Osteocyte (in vitro differentiated cells): Measurements from ENCODE around the gene BLTP3B. TPM values are rescaled to one million over a fixed set of nuclear protein-coding genes. Genes with fewer than 3 reads are reported as not detected.

ENCODE experiments used
- DNase-seq: peaks from one replicate; pipeline ENCODE4 v3.0.0; 2021; ENCODE audit warnings: mixed read lengths; ENCODE audit not compliant: unreplicated experiment; ENCODE audit errors: extremely low spot score
- H3K27ac Mint-ChIP-seq: one replicate; pipeline ENCODE4 v1.8.0; 2021; ENCODE audit warnings: mild to moderate bottlenecking, mixed read lengths; ENCODE audit not compliant: unreplicated experiment
- H3K27me3 Mint-ChIP-seq: one replicate; pipeline ENCODE4 v1.8.0; 2021; ENCODE audit warnings: mixed read lengths; ENCODE audit not compliant: unreplicated experiment
- H3K36me3 Mint-ChIP-seq: one replicate; pipeline ENCODE4 v1.8.0; 2021; ENCODE audit warnings: mixed read lengths; ENCODE audit not compliant: unreplicated experiment
- H3K4me1 Mint-ChIP-seq: one replicate; pipeline ENCODE4 v1.8.0; 2021; ENCODE audit warnings: mixed read lengths; ENCODE audit not compliant: unreplicated experiment
- H3K4me3 Mint-ChIP-seq: one replicate; pipeline ENCODE4 v1.8.0; 2021; ENCODE audit warnings: mild to moderate bottlenecking, moderate library complexity, mixed read lengths; ENCODE audit not compliant: unreplicated experiment
- H3K9me3 Mint-ChIP-seq: one replicate; pipeline ENCODE4 v1.8.0; 2021; ENCODE audit warnings: mixed read lengths; ENCODE audit not compliant: unreplicated experiment
- total RNA-seq: library from RNA; stranded (reverse); gene quantifications from 2 replicates; pipeline ENCODE4 v1.2.1, GENCODE V29; 2021
- TF ChIP-seq, protein P1 (sequence below): fragments of 200-600 bp; sonication (generic); IDR thresholded peaks from 2 replicates; pipeline ENCODE4 v1.5.0; 2021; ENCODE audit warnings: antibody characterized with exemption, mild to moderate bottlenecking, moderate library complexity

BLTP3B gene
- total RNA-seq, 1 donor from 2014 or later: 16.2 TPM

DNA sequence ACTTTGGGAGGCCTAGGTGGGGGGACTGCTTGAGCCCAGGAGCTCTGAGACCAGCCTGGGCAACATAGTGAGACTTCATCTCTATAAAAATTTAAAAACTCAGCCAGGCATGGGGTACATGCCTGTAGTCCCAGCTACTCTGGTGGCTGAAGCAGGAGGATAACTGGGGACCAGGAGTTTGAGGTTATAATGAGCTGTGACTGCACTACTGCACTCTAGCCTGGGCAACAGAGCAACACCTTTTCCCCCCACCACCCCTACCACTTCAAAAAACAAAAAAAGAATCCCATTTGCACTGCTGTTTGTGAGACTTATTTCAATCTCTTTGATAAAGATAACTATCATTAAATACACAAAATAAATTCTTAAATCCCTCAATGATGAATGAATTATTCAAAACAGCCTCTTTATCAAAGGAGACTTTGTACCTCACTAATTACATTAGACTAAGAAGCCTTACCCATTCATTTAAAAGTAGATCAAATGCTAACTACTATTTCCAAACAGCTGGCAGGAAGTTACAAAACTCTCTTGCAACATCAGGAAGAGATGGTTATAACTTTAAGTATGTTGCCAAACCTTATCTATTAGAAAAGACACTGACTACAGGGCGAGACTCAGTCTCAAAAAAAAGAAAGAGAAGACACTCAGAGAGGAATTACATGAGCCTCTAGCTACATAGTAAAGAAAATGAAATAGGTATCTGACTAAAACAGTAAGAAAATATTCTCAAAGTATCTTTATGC is 14.7 kb downstream of the BLTP3B start:
- Mint-ChIP-seq H3K27ac (no peak overlapping the region), H3K4me3 (no peak overlapping the region), H3K27me3 (no peaks in the 10 kb centered on the region), H3K36me3 (peaks cover 3% of the 10 kb centered on the region), H3K4me1 (peaks cover 7% of the 10 kb centered on the region), H3K9me3 (peaks cover 4% of the 10 kb centered on the region)
- TF ChIP-seq, protein P1, sequence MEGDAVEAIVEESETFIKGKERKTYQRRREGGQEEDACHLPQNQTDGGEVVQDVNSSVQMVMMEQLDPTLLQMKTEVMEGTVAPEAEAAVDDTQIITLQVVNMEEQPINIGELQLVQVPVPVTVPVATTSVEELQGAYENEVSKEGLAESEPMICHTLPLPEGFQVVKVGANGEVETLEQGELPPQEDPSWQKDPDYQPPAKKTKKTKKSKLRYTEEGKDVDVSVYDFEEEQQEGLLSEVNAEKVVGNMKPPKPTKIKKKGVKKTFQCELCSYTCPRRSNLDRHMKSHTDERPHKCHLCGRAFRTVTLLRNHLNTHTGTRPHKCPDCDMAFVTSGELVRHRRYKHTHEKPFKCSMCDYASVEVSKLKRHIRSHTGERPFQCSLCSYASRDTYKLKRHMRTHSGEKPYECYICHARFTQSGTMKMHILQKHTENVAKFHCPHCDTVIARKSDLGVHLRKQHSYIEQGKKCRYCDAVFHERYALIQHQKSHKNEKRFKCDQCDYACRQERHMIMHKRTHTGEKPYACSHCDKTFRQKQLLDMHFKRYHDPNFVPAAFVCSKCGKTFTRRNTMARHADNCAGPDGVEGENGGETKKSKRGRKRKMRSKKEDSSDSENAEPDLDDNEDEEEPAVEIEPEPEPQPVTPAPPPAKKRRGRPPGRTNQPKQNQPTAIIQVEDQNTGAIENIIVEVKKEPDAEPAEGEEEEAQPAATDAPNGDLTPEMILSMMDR: no peak
- no peak for DNase-seq

DNA sequence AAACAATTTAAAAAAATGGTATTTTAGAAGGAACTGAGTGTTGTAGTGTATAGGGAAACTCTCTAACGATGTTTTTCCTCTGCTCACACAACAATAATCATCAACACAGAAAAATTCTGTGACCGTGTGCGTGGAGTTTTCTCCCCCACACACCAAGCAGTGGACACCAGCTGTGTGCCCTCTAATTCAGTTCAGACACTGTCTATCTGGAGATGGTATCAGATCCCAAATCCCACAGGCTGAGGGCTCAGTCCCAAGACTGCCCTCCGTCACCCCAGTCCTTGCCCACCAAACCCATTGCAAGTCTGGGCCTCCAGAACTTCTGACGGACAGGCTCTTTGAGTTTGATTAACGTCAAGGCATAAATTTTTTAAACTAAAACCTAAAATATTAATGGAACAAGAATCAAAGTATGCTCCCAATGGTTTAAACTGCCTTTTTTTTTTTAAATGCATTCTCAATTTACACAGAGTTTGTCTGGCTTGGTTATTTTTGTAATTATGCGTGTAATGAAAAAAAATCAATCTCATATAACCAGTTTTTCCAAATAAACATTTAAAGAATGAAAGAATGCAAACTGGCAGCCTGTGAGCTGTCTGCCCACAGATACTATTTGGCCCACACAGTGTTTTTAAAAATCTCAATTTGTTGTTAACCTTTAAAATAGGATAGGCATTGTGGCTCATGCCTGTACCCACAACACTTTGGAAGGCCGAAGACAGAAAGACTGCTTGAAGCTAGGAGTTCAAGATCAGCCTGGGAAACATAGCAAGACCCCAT is 19.2 kb downstream of the BLTP3B start:
- Mint-ChIP-seq H3K4me3 (no peak overlapping the region), H3K27ac (no peak overlapping the region), H3K27me3 (no peaks in the 10 kb centered on the region), H3K4me1 (peaks cover 6% of the 10 kb centered on the region), H3K36me3 (peaks cover 2% of the 10 kb centered on the region), H3K9me3 (peaks cover 4% of the 10 kb centered on the region)
- TF ChIP-seq, protein P1: no peak
- DNase-seq: no peak

GRCh38 chr12:100120355-100120754 is 22.3 kb downstream of the BLTP3B start:
- TF ChIP-seq, protein P1: no peak
- H3K4me3 Mint-ChIP-seq: no peak overlapping the region
- H3K36me3 Mint-ChIP-seq: peaks cover 2% of the 10 kb centered on the region
- H3K9me3 Mint-ChIP-seq: peaks cover 7% of the 10 kb centered on the region
- no peak for DNase-seq
- H3K27ac Mint-ChIP-seq: no peak overlapping the region
- H3K4me1 Mint-ChIP-seq: no peaks in the 10 kb centered on the region
- H3K27me3 Mint-ChIP-seq: no peaks in the 10 kb centered on the region

DNA sequence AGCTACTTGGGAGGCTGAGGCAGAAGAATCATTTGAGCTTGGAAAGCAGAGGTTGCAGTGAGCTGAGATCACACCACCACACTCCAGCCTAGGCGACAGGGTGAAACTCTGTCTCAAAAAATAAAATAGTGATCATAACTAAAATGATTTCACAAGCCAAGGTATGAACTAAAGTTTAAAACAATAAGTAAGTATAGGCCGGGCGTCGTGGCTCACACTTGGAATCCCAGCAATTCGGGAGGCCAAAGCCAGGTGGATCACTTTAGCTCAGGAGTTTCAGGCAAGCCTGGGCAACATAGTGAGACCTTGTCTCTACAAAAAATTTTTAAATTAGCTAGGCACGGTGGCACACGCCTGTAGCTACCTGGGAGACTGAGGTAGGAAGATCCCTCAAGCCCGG is 27.4 kb downstream of the BLTP3B start:
- TF ChIP-seq, protein P1: no peak
- Mint-ChIP-seq H3K27ac (no peak overlapping the region), H3K27me3 (no peaks in the 10 kb centered on the region), H3K4me1 (peaks cover 8% of the 10 kb centered on the region), H3K36me3 (peaks cover 2% of the 10 kb centered on the region), H3K4me3 (no peak overlapping the region), H3K9me3 (peaks cover 3% of the 10 kb centered on the region)
- no peak for DNase-seq

DNA sequence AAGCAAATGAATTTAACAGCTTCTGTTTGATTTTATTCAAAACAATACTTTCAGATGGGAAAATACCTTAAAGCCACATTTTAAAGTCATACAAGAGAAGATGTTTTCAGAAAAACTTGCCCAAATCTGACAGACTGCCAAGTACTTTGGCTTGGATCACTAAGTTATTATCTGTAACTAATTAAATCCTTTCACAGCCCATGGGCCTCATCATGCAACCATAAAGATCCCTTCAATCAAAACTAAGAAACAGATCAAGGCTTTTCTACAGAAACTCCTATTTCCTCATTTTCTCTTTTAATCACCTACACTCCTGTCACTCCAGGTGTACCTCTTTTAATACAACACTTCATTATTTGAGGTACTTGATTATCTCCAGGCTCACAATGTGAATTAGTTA is 28.1 kb downstream of the BLTP3B start:
- no peak for DNase-seq
- Mint-ChIP-seq H3K4me1 (peaks cover 8% of the 10 kb centered on the region), H3K36me3 (peaks cover under 1% of the 10 kb centered on the region), H3K27ac (no peak overlapping the region), H3K4me3 (no peak overlapping the region), H3K9me3 (peaks cover 3% of the 10 kb centered on the region), H3K27me3 (no peaks in the 10 kb centered on the region)
- TF ChIP-seq, protein P1: no peak
